WI38 (cell line): ENCODE measurements around the gene VSTM4.

ENCODE experiments used
- H3K4me3 ChIP-seq: 2 replicates; pipeline ENCODE4 v1.5.1; 2011; ENCODE audit warnings: low read depth, mild to moderate bottlenecking, control low read depth, low read length
- CTCF ChIP-seq: IDR thresholded peaks from 2 replicates; pipeline ENCODE4 v1.5.1; 2012; ENCODE audit warnings: low read depth, mild to moderate bottlenecking, control low read depth, low read length

The VSTM4 gene

GRCh38 chr10:49115015-49115795, at the start of gene VSTM4:
VSTM4 (minus strand) TSS chr10:49115522; CDS start chr10:49115485, 37 bp downstream.
- TF ChIP-seq CTCF, result no peak
- H3K4me3 ChIP-seq, result peak within 1 kb of the TSS; percentile 71

GRCh38 chr10:49164559-49165188, 49.4 kb upstream of the VSTM4 start:
- peak; percentile 37 for TF ChIP-seq CTCF
- H3K4me3 ChIP-seq, result no peak overlapping the region

- no peak overlapping the region for H3K4me3 ChIP-seq
- TF ChIP-seq CTCF, result no peak
Observed at GRCh38 chr10:49163741-49164140, 48.4 kb upstream of the VSTM4 start.

- no peak for TF ChIP-seq CTCF
- H3K4me3 ChIP-seq, result no peak overlapping the region
Observed at GRCh38 chr10:49162761-49163310, 47.5 kb upstream of the VSTM4 start.

GRCh38 chr10:49162063-49162462, 46.7 kb upstream of the VSTM4 start:
- TF ChIP-seq CTCF, result no peak
- no peak overlapping the region for H3K4me3 ChIP-seq

GRCh38 chr10:49161411-49161997, 46.2 kb upstream of the VSTM4 start:
- TF ChIP-seq CTCF, result peak; percentile 32
- H3K4me3 ChIP-seq, result no peak overlapping the region
